ENCODE data around the gene OASL. TPM values are rescaled to one million over a fixed set of nuclear protein-coding genes. Genes with fewer than 3 reads are reported as not detected.

Gene OASL
- total RNA-seq, 3 donors from 2014 or later (not counting 1 experiment from before 2014, with no cell fraction given), result 7.5 to 48.0 (median 35.2) TPM

GRCh38 chr12:121064116-121064515 is 25.1 kb upstream of the OASL start:
- no peak for TF ChIP-seq CTCF (IDR thresholded peaks at IDR 0.05)
- no peaks in the 10 kb centered on the region for H3K36me3 ChIP-seq (ENCODE audit: control insufficient read depth, insufficient read depth, low read length)
- 95% methylated on average over 1 of the region's 1 CpG for WGBS (ENCODE audit: insufficient coverage)
- no peak overlapping the region for H3K27ac Mint-ChIP-seq
- intact Hi-C loops (cut with micrococcal nuclease), result no loop called here
- DNase-seq (no peak), ATAC-seq (no peak)
- H3K27me3 ChIP-seq (ENCODE audit: control insufficient read depth, insufficient read depth, low read length), result no peaks in the 10 kb centered on the region
- H3K9me3 ChIP-seq (ENCODE audit: control insufficient read depth, insufficient read depth, low read length), result no peaks in the 10 kb centered on the region
- no peaks in the 10 kb centered on the region for H3K27me3 Mint-ChIP-seq (ENCODE audit: low read depth in 2 of 2)
- H3K4me1 Mint-ChIP-seq, result peaks cover 10% of the 10 kb centered on the region in 2 donors
- no peak overlapping the region for H3K4me3 ChIP-seq (ENCODE audit: low read length)
- H3K9me3 Mint-ChIP-seq, result no peaks in the 10 kb centered on the region
- H3K4me3 Mint-ChIP-seq, result no peak overlapping the region
- H3K27ac ChIP-seq (ENCODE audit: low read length), result no peak overlapping the region
- H3K36me3 Mint-ChIP-seq, result no peaks in the 10 kb centered on the region
- H3K4me1 ChIP-seq (ENCODE audit: control insufficient read depth, insufficient read depth, low read length), result peaks cover 16% of the 10 kb centered on the region

GRCh38 chr12:121062391-121063045 is 23.5 kb upstream of the OASL start:
- no peaks in the 10 kb centered on the region for H3K9me3 ChIP-seq (ENCODE audit: control insufficient read depth, insufficient read depth, low read length)
- ATAC-seq (no peak), DNase-seq (no peak)
- Mint-ChIP-seq H3K4me1 (peaks cover 10% of the 10 kb centered on the region in 2 donors), H3K4me3 (no peak overlapping the region), H3K36me3 (no peaks in the 10 kb centered on the region), H3K9me3 (no peaks in the 10 kb centered on the region), H3K27me3 (ENCODE audit: low read depth in 2 of 2) (no peaks in the 10 kb centered on the region), H3K27ac (no peak overlapping the region)
- H3K4me3 ChIP-seq (ENCODE audit: low read length), result no peak overlapping the region
- H3K36me3 ChIP-seq (ENCODE audit: control insufficient read depth, insufficient read depth, low read length), result no peaks in the 10 kb centered on the region
- H3K27me3 ChIP-seq (ENCODE audit: control insufficient read depth, insufficient read depth, low read length), result no peaks in the 10 kb centered on the region
- H3K4me1 ChIP-seq (ENCODE audit: control insufficient read depth, insufficient read depth, low read length), result peaks cover 16% of the 10 kb centered on the region
- no peak overlapping the region for H3K27ac ChIP-seq (ENCODE audit: low read length)
- intact Hi-C loops (cut with micrococcal nuclease), result no loop called here
- WGBS (ENCODE audit: insufficient coverage), result 91% methylated on average over 11 of the region's 11 CpGs
- TF ChIP-seq CTCF (IDR thresholded peaks at IDR 0.05), result no peak

- Histone ChIP-seq H3K27me3 (ENCODE audit: control insufficient read depth, insufficient read depth, low read length) (no peaks in the 10 kb centered on the region), H3K9me3 (ENCODE audit: control insufficient read depth, insufficient read depth, low read length) (no peaks in the 10 kb centered on the region), H3K27ac (ENCODE audit: low read length) (no peak overlapping the region), H3K4me1 (ENCODE audit: control insufficient read depth, insufficient read depth, low read length) (peaks cover 16% of the 10 kb centered on the region), H3K36me3 (ENCODE audit: control insufficient read depth, insufficient read depth, low read length) (no peaks in the 10 kb centered on the region), H3K4me3 (ENCODE audit: low read length) (no peak overlapping the region)
- Mint-ChIP-seq H3K27me3 (ENCODE audit: low read depth in 2 of 2) (no peaks in the 10 kb centered on the region), H3K4me1 (peaks cover 10% of the 10 kb centered on the region in 2 donors), H3K4me3 (no peak overlapping the region), H3K9me3 (no peaks in the 10 kb centered on the region), H3K36me3 (no peaks in the 10 kb centered on the region), H3K27ac (no peak overlapping the region)
- no peak for TF ChIP-seq CTCF (IDR thresholded peaks at IDR 0.05)
- WGBS (ENCODE audit: insufficient coverage), result 29% methylated on average over 1 of the region's 2 CpGs
- no peak for DNase-seq
- intact Hi-C loops (cut with micrococcal nuclease), result no loop called here
- ATAC-seq, result no peak
Observed at GRCh38 chr12:121061831-121062230, 22.8 kb upstream of the OASL start.

Data from natural killer cell (primary cell).